ENCODE results near the gene ANKS6.

DNA sequence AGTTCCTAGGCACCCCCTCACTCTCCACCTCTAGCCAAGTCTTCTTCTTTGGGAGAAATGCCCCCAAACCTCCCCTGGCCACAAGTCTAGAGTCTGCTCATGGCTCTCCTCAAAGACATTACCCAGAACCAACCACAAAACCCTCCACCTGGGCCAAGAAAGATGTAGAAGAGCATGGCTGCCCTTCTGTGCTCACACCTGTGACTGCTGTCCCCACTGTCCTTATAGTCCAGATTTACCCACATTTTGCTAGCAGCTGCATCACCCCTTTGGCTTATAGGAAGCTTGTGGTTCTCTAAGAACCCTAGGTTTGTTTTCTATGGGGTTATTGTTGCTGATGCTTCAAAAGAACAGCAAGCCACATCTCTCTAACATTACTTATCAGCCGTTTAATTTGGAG, 81.5 kb downstream of the ANKS6 start:
- TF ChIP-seq POLR2AphosphoS5 (IDR thresholded peaks at IDR 0.05) (no peak), POLR2A (IDR thresholded peaks at IDR 0.05) (no peak)

All from spleen (tissue), 3 donors.